ENCODE measurements around the gene SLC7A11. TPM values are rescaled to one million over a fixed set of nuclear protein-coding genes. Genes with fewer than 3 reads are reported as not detected.

The SLC7A11 gene
- total and polyA plus RNA-seq, 2 of the 4 experiments (the other 2 are of a cell fraction), result 8.3 to 24.7 TPM

- dilution Hi-C loops (cut with HindIII; ENCODE audit: low sequenced_read_pairs, unreplicated experiment), result no loop called here
- H2BK15ac ChIP-seq (ENCODE audit: low read depth, low read length), result no peak overlapping the region; the same call in 2 of the 3 replicates
- no peaks in the 10 kb centered on the region for H3K36me3 ChIP-seq (ENCODE audit: control insufficient read depth, insufficient read depth, low read length)
- 0 out of 2 replicates have a peak overlapping the region, but pooled peaks have one; percentile 48 for H2BK20ac ChIP-seq (ENCODE audit: low read depth, low read length)
- H3K18ac ChIP-seq (ENCODE audit: low read depth, low read length), result no peak overlapping the region
- H2AK5ac ChIP-seq (ENCODE audit: low read depth, low read length), result no peak overlapping the region
- H4K5ac ChIP-seq (ENCODE audit: low read depth, low read length), result no peak overlapping the region
- H3K9ac ChIP-seq (ENCODE audit: low read depth, low read length), result no peak overlapping the region
- H4K20me1 ChIP-seq (ENCODE audit: insufficient read depth, low read length), result no peaks in the 10 kb centered on the region
- H3K27ac ChIP-seq (ENCODE audit: insufficient read depth, low read length), result no peak overlapping the region
- WGBS, 2 experiments (ENCODE audit: extremely low coverage in 2 of 2, insufficient read length in 1 of 2), result 100% methylated on average over 2 of the region's 2 CpGs; no CpG with 5 or more reads in 1 of the 2 experiments
- DNase-seq, result no peak
- H2BK5ac ChIP-seq (ENCODE audit: low read depth, low read length, poor library complexity, severe bottlenecking), result no peak overlapping the region
- intact Hi-C loops (cut with micrococcal nuclease), result no loop called here
- no peak overlapping the region for H3K23ac ChIP-seq (ENCODE audit: low read depth, low read length)
- no peak overlapping the region for H2AK9ac ChIP-seq (replicated peaks; ENCODE audit: low read depth, low read length, poor library complexity)
- no peak overlapping the region for H3K4me3 ChIP-seq (ENCODE audit: insufficient read depth, low read depth, low read length)
- no peak overlapping the region for H3K14ac ChIP-seq (replicated peaks; ENCODE audit: low read depth, low read length)
- no TSS peak for BruUV-seq (replicated peaks)
- in situ Hi-C loops (cut with MboI; ENCODE audit: low sequenced_read_pairs), result no loop called here
- H3K4ac ChIP-seq (ENCODE audit: low read depth, low read length), result no peak overlapping the region
- H3K56ac ChIP-seq (ENCODE audit: extremely low read depth, insufficient read depth, low read length), result no peak overlapping the region
- ATAC-seq (ENCODE audit: low read depth), result no peak
- H2BK120ac ChIP-seq (ENCODE audit: low read depth, low read length), result no peak overlapping the region
- H3K4me2 ChIP-seq (ENCODE audit: low read depth, low read length), result no peak overlapping the region
- POLR2A ChIA-PET (ENCODE audit: unreplicated experiment), result no interaction called here
- H3K9me1 ChIP-seq (ENCODE audit: insufficient read depth, low read length), result no peaks in the 10 kb centered on the region
- CTCF ChIA-PET, result no interaction called here
- H2AFZ ChIP-seq (replicated peaks; ENCODE audit: low read length, poor library complexity), result no peak overlapping the region
- no peaks in the 10 kb centered on the region for H3K9me3 ChIP-seq (ENCODE audit: control insufficient read depth, insufficient read depth, low read length)
- H3K4me1 ChIP-seq (ENCODE audit: control insufficient read depth, insufficient read depth, low read length), result no peaks in the 10 kb centered on the region
- H4K91ac ChIP-seq (ENCODE audit: insufficient read depth, low read depth, low read length), result no peak overlapping the region
- TF ChIP-seq RAD21 (IDR thresholded peaks at IDR 0.05; ENCODE audit: low read length), result no peak
- TF ChIP-seq FOS (IDR thresholded peaks at IDR 0.05; ENCODE audit: low read depth, low read length), result no peak
- no peak for TF ChIP-seq NFE2L2 (IDR thresholded peaks at IDR 0.05; ENCODE audit: low read depth, low read length)
- no peak for TF ChIP-seq ELK1 (IDR thresholded peaks at IDR 0.05; ENCODE audit: borderline replicate concordance, low read depth, low read length)
- no peak for TF ChIP-seq MAZ (IDR thresholded peaks at IDR 0.05; ENCODE audit: borderline replicate concordance, low read depth, low read length)
- TF ChIP-seq CTCF (conservative IDR thresholded peaks at IDR 0.05; ENCODE audit: low read depth, low read length), result no peak
- TF ChIP-seq RFX5 (IDR thresholded peaks at IDR 0.05; ENCODE audit: low read depth, low read length), result no peak
- no peak for TF ChIP-seq CHD1 (IDR thresholded peaks at IDR 0.05; ENCODE audit: low read depth, low read length)
- no peak for TF ChIP-seq POLR2A (IDR thresholded peaks at IDR 0.05; ENCODE audit: low read depth, low read length)
- no peak for TF ChIP-seq RCOR1 (IDR thresholded peaks at IDR 0.05; ENCODE audit: insufficient replicate concordance, low read length)
- no peak for TF ChIP-seq USF2 (IDR thresholded peaks at IDR 0.05; ENCODE audit: low read depth, low read length)
- TF ChIP-seq SMC3 (IDR thresholded peaks at IDR 0.05; ENCODE audit: low read depth, low read length), result no peak
- TF ChIP-seq MXI1 (IDR thresholded peaks at IDR 0.05; ENCODE audit: borderline replicate concordance, low read depth, low read length), result no peak
- TF ChIP-seq BHLHE40 (IDR thresholded peaks at IDR 0.05; ENCODE audit: low read depth, low read length), result no peak
- no peak for TF ChIP-seq CEBPB (IDR thresholded peaks at IDR 0.05; ENCODE audit: low read depth, low read length)
- no peak for TF ChIP-seq MAFK (IDR thresholded peaks at IDR 0.05; ENCODE audit: low read depth, low read length)
- no peak overlapping the region for H4K8ac ChIP-seq (ENCODE audit: low read depth in 2 of 2, low read length in 2 of 2)
- no peaks in the 10 kb centered on the region for H3K79me1 ChIP-seq (ENCODE audit: low read depth in 1 of 2, low read length in 2 of 2)
- H3K27me3 ChIP-seq (ENCODE audit: control insufficient read depth, insufficient read depth, low read length), result no peaks in the 10 kb centered on the region
Measured at GRCh38 chr4:138249132-138249531, 7.0 kb upstream of the SLC7A11 start.

All from IMR-90 (cell line).